ENCODE data around the gene DLL1.

The DLL1 gene

GRCh38 chr6:170295510-170296422, 4.9 kb upstream of the DLL1 start:
- DNase-seq, result peak; percentile 44

DNA sequence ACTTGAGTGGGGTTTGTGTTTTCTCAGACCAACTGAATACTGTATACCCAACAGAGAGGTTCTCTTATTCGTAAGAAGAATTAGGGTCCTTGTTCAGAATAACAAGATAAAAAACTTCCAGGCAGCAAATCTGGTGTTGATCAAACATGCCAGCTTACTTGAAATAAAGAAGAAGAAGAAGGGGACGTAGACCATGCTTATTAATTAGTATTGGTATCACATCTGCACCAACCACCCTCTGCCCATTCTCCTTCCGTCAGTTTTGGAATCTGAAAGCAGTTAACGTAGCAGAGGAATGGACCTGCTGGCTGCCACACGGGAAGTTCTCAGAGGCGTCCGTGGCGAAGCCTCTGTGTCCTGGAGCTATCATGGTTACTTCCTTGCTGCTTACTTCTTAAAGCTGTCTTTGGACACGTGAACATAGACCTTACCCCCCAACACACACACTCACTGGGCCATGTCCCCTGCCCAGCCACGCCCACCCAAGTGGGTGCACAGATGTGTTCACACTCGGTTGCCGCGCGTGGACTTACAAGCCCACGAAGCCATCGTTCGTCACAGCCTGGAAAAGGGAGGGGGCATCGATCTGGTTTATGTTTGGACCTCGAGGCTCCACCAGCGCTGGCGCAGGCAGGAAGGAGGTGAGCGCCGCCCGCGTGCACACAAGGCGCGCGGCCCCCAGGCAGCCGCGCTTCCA, 4.1 kb upstream of the DLL1 start:
- DNase-seq, result no peak

DNA sequence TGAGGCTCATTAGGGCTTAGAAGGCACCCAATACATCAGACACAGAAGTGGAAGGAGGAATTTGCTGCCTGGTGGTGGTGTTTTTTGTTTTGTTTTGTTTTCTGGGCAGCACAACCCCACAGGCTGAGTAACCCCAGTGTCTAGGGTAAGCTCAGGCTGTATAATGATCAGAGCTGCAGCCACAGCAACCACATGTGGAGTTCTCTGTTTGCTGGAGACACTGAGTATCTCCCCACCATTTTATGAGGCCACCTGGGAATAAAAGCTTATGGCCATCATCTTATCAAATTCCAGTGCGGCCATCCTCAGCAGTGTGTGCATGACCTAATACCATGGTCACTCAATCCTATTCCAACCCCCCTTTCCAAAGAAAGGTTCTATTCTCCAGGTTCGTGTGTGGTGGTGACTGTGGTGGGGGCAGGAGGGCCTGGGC, 3.4 kb upstream of the DLL1 start:
- no peak for DNase-seq

GRCh38 chr6:170293341-170294231, 2.7 kb upstream of the DLL1 start:
- no peak for DNase-seq

GRCh38 chr6:170292407-170293158, 1.7 kb upstream of the DLL1 start:
- DNase-seq, result no peak

GRCh38 chr6:170292111-170292406, 1.2 kb upstream of the DLL1 start:
- no peak for DNase-seq

GRCh38 chr6:170291271-170292110, 613 bp upstream of the DLL1 start:
- peak; percentile 88 for DNase-seq

GRCh38 chr6:170289951-170290295, 955 bp downstream of the DLL1 start:
- DNase-seq, result no peak

DNA sequence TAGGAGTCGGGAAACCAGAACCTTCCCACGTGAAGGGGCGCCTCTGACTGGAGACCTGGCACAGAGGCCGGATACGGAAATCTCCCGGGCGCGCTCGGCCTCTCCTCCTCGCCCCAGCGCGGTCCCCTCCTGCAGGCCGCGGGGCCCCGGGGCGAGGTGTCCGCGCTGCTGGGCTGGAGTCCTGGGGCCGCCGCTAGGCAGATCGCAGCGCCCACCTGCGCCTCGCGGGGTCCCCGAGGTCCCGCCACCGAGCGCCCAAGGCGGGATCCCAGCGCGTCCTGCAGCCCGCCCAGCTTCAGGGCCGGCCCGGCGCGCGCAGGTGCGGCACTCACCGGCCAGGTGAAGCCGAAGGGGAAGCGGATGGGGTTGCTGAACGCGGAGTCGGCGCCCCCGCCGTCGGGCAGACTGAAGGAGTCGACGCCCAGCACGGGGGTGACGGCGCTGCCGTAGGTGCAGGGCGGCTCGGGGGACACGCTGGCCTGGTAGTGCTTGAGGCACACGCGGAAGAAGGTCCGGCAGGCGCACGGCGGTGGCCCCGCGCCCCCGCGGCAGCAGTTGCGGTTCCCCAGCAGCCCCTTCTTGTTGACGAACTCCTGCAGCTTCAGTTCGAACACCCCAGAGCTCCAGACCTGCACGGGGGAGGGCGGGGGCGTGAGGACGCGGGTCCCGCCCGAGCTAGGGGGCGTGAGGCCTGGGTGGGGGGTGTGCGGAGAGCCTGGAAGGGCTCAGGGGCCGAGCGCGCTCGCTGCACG, 1.5 kb downstream of the DLL1 start:
- no peak for DNase-seq

GRCh38 chr6:170288852-170289179, 2.1 kb downstream of the DLL1 start:
- no peak for DNase-seq

DNA sequence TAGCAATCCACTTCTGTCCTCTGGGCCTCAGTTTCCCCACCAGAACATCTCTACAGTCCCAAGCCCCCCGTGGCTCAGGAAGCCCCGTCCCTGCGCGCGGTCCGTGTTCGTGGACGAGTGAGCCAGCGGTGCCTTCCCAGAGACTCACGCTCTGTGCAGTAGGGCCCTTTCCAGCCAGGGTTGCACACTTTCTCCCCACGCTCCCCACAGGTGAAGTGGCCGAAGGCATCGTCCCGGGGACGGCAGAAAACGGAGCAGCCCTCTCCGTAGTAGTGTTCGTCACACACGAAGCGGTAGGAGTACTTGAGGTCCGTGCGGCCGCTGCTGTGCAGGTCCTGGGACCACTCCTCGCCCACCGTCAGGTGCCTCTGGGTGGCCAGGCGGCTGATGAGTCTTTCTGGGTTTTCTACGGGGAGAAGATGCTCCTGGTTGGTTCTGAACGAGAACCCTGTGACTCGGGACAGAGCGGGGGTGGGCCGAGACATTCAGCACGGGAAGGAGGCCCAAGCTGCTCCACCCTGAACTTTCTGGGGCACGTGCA, 2.7 kb downstream of the DLL1 start:
- DNase-seq, result no peak

- no peak for DNase-seq
Measured at GRCh38 chr6:170287371-170287876, 3.5 kb downstream of the DLL1 start.

GRCh38 chr6:170286934-170287265, 4.0 kb downstream of the DLL1 start:
- DNase-seq, result no peak

DNA sequence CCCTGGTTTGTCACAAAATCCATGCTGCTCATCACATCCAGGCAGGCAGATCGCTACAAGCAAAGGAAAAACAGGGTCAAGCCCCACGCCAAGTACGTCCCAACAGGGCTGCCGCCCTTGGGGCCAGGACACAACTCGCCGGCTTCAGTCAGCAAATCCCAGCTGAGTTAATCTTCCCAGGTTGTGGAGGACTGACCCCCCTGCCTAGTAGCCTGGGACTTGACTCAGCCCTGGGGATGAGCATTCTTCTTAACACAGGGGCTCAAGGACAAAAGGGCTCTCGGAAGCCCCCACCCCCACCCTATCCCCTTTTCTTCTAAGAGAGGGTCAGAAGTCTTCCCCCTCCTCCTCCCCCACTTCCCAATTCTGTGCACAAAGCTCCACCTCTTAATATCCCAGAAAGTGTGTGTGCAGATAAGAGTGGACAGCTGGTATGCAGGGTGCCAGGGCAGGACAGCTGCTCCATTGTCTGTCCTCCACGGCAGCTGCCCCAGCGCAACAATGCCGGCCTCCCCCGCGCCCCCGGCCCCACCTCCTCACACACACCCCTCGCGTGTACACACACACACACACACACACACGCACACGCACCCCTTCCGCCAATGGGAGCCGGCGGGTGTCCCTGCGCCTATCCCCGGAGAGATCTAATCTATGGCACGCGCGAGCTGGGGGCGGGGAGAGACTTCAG, 4.5 kb downstream of the DLL1 start:
- peak; percentile 37 for DNase-seq

DNA sequence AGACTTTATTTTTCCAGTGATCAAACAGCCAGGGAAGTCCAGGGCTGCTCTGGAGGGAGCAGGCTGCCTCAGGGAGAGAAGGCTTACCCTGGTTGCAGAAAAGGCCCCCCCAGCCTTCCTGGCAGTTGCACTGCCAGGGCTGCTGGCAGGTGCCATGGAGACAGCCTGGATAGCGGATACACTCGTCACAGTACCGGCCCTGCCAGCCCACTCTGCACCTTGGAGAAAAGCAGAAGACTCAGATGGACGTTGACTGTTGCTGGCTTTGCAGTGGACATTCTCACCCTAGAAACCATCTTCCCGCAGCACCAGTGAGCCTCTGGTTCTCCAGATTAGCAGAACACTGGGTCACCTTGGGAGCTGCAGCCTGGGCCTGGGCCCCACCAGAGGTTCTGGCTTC, 5.4 kb downstream of the DLL1 start:
- no peak for DNase-seq

- DNase-seq, result no peak
Measured at GRCh38 chr6:170284866-170285469, 5.9 kb downstream of the DLL1 start.

DNA sequence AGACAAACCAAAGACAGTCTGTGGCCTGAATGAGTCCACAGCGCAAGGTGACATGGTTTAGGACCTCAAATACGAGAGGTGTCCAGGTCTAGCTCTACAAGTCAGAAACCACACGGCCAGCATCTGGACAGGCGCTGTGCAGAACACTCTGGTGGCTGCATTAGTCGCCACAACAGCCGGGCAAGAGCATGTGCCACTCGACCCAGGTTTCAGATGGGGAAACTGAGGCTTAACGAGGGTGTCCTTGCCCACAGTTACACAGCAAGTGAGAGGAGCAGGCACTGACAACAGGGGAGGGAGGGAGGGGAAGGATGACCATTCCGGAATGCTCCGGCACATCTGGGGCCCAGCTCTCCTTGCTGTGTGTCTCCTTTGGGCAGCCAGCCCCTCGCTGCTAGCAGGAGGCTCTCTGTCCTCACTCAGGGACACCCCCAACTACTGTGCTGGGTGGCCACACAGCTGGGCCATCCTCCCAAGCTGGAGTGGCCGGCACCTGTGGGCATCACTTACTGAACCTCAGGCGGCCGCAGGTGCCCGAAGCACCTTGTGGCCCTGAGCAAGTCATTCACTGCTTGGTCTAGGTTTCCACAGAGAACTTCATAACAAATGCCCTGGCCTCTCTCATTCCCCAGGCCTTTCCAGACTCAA, 6.6 kb downstream of the DLL1 start:
- DNase-seq, result no peak

- DNase-seq, result no peak
Measured at GRCh38 chr6:170283212-170284081, 7.4 kb downstream of the DLL1 start.
